Left ventricle myocardium superior (tissue), 1 donor: Measurements from ENCODE around the gene SMPD1. TPM values are rescaled to one million over a fixed set of nuclear protein-coding genes. Genes with fewer than 3 reads are reported as not detected.

Source experiments
- ATAC-seq: fragments of 200-7000 bp; cut with Tn5 transposase; one replicate; pipeline ENCODE4 v1.9.1; 2020; ENCODE audit warnings: mild to moderate bottlenecking, moderate library complexity
- DNase-seq: peaks from one replicate; pipeline ENCODE4 v3.0.0-alpha.2; 2020
- intact Hi-C: fragments of 100-400 bp; cut with micrococcal nuclease; formaldehyde crosslinking; loops from one replicate; pipeline ENCODE4 v1.11.0; 2022
- total RNA-seq: library from RNA; stranded (reverse); fragmentation: NEBNext Ultra II Directional; extraction: Animal tissue kit (Norgen Biotek cat#: 25700); gene quantifications from one replicate; pipeline ENCODE4 v1.2.1, GENCODE V29; 2021
- donor health status: DM: no; HTN: yes; CAD: no; lungs with severe emphysema.

Gene SMPD1
- total RNA-seq, 1 donor from 2014 or later = 60.9 TPM

GRCh38 chr11:6442441-6442840 lies 52.2 kb downstream of the SMPD1 start:
- DNase-seq (no peak), ATAC-seq (no peak)
- intact Hi-C loops = loop anchor here (2.0 kb wide), 1 partner anchor 64 kb away; no protein-coding TSS in a partner anchor

DNA sequence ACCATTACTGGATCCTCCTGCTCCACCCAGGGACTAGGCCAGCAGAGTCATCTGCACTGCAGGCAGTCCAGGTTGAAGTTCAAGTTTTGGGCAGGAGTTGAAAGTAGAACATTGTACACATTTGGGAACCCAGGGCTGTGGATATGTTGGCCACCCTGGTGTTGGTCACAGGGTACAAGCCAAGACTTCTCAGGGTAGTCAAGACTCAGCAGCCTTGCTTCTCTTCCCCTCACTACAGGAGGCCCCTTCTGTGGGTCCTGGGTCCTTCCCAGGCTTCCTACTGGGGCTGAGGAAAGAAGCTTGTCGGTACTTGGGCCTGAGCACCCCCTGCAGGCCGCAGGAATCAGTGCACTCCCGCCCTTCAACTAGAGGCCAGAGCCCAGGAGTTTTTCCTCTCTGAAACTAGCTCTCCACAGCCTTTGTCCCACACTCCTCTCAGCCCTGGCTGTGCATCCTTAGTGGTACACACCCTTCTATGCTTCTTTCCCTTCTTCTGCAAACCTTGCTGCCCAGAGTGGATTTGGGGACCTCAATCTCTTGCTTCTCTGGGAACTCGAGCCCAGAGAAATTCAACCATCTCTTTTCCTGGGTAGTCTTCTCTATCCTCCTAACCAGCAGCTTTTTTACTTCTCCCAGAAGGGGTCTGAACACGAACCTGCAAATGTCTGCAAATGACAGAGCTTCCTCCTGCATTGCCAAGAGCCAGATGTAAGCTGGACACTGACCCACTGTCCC lies 53.2 kb downstream of the SMPD1 start:
- intact Hi-C loops = loop anchor here (2.0 kb wide), 1 partner anchor 65 kb away; no protein-coding TSS in a partner anchor
- ATAC-seq (peak; percentile 80), DNase-seq (peak; percentile 59)

Other genes with a start within 250 kb of the SMPD1 start
- not detected for gene OR52B2, start 220.1 kb upstream of the SMPD1 start, total RNA-seq
- not detected for gene OR52W1, start 191.2 kb upstream of the SMPD1 start, total RNA-seq
- gene C11orf42, start 184.9 kb upstream of the SMPD1 start, total RNA-seq = not detected
- 16.3 TPM for gene FHIP1B, start 155.8 kb upstream of the SMPD1 start, total RNA-seq
- not detected for gene CNGA4, start 151.4 kb upstream of the SMPD1 start, total RNA-seq
- not detected for gene CCKBR, start 130.6 kb upstream of the SMPD1 start, total RNA-seq
- gene CAVIN3, start 70.0 kb upstream of the SMPD1 start, total RNA-seq = 31.1 TPM
- gene APBB1, start 28.6 kb downstream of the SMPD1 start, total RNA-seq = 87.6 TPM
- not detected for gene HPX, start 50.5 kb downstream of the SMPD1 start, total RNA-seq
- gene TRIM3, start 83.5 kb downstream of the SMPD1 start, total RNA-seq = 14.4 TPM
- 15.2 TPM for gene ARFIP2, start 90.9 kb downstream of the SMPD1 start, total RNA-seq
- 17.9 TPM for gene TIMM10B, start 91.0 kb downstream of the SMPD1 start, total RNA-seq
- gene DNHD1, start 106.8 kb downstream of the SMPD1 start, total RNA-seq = 5.5 TPM
- gene RRP8, start 213.1 kb downstream of the SMPD1 start, total RNA-seq = 22.1 TPM
- gene ILK, start 213.3 kb downstream of the SMPD1 start, total RNA-seq = 210 TPM
- gene TAF10, start 221.7 kb downstream of the SMPD1 start, total RNA-seq = 89.4 TPM
- 77.7 TPM for gene TPP1, start 228.9 kb downstream of the SMPD1 start, total RNA-seq